Measurements from ENCODE around the gene CLCNKA.

The CLCNKA gene

DNA sequence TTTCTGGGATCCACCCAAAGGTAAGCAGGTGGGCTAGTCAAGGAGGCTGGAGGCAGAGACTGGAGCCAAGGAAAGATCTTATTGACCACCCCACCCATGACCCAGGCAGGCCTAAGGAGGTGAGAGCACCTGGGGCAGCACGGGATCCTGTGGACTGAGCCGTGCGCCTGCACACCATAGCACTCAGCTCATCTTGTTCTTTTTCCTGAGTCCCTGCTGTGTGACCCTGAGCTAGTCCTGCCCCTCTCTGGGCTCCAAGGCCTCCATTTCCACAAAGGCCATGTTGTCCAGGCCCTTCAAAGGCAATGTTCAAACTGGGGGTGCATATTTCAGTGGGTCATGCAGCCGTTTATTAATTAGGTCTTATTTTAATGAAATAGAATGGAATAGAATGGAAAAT is 44.4 kb downstream of the CLCNKA start:
- no peak for DNase-seq

DNA sequence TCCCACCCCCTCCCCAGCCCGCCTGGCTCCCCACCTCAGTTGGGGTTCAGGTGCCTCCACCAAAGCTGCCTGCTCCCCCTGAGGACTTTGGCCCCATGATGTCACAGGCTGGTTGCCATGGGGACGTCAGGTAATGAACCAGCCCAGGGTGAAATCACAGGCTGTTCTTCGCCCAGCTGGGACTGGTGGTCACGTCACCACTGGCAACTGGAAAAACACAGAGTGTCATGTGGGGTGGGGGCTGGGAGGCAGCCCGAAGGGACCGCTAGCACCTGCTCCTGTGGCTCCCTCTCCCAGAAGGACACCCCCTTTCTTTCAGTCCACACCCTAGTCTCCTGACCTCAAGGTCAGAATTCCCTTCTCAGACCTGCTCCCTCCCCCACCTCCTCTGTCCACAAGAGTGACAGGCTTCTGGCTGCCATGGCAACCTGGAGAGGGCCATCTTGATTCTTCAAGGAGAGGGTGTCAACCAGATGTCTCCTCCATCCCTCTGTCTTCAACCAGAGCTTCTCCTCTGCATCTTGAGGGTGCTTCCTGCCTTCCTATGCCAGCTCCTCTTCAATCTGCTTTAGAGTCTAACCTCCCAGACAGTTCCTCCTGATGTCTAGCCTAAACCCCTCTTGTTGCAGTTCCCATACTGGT is 45.4 kb downstream of the CLCNKA start:
- no peak for DNase-seq

DNA sequence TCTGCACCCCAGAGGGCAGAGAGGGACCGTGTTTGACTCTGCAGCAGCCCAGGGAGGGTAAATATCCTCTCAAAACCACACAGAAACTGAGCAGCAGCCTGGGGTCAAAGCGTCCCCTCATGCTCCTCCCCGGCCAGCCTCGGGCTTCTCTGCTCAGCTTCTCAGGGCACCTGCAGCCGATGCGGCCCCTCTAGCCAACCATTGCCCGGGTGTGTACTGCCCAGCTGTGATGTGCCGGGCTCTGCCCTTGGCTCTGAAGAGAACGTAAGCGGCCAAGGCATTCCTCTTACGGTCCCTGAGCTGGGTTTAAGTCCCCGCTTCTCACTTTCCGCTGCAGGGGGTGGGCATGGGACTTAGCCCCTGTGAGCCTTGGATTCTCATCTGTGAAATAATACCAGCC is 46.1 kb downstream of the CLCNKA start:
- no peak for DNase-seq

DNA sequence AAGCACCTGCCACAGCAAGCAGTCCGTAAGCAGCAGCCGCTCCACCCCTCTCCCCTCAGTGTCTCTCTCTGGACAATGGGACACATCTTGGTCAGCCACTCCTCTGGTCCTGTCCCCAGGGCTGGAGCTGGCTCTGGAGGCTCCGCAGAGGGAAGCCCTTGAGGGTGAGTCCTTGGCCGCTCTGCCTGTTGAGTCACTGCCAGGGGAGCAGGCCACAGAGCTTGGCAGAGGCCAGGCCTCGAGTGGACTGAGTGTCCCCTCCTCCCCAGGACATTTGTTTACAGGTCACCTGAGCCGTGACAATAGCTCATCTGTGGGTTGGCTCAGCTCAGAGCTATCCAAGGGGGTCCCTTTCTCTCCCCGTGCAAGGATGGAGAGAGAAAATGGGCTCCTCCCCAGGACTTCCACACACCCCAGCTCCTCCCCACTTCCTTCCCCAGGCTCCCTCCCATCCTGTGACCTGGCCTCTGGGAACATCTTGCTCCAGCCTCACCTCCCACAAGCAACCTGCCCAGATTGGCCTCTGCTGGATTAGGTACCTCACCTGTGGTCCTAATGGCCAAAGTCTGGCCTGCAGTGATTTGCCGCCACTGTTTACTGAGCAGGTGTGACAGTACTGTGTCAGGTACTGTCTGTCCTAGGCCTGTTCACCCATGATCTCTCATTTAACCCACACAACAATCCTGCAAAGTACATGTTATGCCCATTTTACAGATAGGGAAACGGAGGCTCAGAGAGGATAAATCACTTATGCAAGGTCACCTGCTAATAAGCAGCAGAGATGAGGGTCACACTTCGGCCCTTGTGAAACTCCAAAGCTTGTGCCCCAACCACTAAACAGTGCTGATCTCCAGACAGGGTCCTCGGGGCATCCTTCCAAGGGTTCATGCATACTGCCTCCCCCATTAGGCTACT is 46.8 kb downstream of the CLCNKA start:
- DNase-seq: no peak

DNA sequence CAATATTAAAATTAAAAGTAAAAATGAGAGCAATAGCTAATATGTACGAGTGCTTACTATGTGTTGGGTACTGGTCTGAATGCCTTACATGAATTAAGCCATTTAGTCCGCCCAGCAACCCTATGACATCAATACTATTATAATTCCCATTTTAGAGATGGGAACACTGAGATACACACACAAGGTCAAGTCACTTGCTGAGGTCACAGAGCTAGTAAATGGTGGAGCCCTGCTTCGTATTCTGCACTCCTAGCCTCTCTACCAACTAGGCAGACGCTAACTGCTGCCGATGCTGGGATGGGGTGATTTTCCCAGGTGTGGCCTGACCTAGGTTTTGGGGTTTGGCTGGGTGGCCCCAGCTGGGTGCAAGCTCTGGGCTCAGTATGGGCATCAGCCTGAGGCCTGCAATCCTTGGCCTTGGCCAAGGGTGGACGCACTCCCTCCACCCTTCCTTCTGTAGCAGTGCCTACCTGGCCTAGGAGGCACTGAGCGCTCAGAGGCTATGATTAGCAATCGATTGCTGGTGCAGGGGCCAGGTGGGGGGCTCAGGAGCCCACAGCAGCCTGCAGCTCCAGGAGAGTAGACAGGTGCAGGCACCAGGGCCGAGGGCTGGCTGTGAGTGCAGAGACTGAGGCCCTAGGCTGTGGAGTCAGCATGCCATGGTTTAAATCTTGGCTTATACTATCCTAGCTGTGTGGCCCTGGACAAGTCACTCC is 49.0 kb downstream of the CLCNKA start:
- DNase-seq: no peak

DNA sequence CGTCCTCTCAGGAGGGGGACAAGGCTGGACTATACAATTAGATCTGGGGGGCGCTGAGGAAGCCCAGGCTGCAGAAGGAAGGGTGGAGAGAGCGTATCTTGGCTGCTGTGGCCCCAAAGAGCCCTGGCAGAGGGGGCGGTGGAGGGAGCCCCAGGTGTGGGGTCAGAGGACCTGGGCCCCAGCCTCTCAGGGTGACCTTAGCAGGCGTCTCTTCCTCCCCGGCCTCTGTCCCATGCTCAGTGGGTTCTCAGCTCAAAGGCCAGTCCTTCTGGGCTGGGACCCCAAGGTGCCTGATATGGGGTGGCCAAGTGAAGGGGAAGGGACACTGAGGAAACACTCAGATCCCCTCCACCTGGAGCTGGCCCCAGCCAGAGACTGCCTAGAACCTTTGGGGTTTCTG is 49.8 kb downstream of the CLCNKA start:
- DNase-seq: no peak

DNA sequence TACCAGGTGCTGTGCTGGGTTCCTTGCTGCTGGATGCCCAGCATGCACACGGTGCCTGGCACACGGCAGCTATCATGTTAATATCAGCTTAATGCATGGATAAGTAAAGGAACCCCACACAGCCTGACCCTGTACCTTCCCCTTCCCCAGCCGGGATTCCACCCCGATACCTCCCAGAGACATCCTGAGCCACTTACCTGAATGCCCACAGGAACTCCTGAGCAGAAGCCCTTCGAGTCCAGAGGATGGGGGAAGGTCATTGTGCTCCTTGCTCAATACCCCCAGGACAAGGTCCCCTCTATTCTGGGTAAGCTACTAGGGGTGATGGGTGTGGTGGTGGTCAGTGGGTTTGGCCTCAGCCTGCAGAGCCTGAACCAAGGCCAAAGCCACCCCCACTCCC is 50.3 kb downstream of the CLCNKA start:
- DNase-seq: no peak

DNA sequence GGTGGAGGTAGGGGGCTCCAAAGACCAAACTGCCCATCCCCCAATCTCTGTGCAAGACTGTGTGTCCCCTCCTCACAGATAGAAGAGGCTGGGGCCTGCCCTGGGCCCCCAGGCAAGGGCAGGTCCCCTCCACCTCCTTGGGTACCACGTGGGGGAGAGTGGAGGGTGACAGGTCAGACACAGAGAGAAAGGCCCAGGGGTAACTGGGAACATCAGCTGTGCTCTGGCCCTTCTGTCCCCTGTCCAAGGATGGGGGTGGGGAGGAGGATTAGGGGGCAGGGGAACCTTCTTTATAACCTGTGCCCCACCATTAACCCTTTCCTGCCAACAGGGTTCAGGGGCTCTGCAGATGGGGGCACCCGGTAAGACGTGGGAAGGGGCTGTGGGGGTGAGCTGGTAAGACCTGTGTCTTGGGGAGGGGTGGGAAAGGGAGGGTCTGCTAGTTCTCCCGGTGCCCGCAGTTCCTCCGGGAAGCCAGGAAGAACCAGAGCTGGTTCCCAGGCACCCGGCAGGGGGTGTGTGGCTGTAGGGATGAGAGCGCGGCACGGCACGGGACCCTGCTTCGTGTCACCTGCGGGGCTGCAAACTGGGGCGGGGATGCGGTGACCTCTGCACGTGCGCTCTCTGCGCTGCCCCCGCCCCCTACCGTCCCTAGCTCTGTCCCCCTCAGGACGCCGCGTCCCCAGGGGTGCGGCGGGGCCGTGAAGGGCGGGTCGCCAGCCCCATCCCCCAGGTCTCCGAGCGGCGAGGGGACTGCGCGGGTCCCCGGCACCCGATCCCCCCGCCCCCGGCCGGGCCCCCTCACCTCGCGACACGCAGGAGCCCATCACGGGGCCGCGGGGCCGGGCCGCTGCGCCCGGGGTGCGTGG is 51.0 kb downstream of the CLCNKA start:
- DNase-seq: no peak

DNA sequence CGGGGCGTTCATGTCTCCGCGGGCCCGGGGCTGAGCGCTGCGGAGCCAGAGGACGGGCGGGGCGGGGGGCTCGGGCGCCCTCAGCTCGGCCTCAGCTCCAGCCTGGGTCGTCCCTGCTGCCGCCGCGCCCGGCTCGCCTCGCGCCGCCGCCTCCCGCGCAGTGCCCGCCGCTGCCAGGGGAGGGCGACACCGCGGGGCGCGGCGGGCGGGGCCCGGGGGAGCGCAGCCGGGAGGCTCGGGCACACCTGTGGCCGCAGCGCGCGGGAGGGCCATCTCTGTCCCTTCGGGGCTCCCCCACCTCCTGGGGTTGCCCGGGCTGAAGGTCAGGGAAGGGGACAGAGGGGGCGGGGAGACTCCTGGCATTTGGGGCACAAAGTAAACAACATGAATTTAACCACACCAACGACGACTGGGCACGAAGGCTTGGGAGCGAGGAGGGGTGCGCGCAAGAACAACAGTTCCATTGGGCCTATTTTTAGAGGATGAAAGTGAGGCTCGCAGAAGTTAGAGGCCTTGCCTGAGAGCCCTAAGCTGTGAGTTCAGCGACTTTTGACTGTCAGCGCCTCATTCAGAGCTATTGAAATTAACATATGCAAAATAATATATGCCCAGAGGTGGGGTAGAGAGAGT is 51.8 kb downstream of the CLCNKA start, which contains the start of gene FAM131C:
Gene FAM131C, minus strand, starts transcription at position 162 of the 630 bp plus-strand sequence. CDS start 209 bp downstream, outside the sequence.
- DNase-seq: peak; percentile 16

DNA sequence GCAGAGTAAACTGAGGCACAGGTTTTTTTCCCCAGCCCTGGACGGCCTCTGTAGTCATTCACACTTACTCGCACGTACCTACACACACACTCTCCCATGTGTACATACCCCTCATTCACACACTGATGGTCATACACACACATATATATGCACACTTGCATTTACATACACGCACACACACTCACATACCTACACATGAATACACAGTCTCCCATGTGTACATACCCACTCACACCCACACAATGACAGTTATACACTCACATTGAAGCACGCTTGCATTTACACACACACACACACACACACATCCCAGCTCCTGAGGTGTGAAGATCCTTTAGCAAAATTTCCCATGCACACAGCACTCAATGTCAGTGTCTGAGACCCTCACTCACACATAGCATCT is 52.4 kb downstream of the CLCNKA start:
- DNase-seq: no peak

DNA sequence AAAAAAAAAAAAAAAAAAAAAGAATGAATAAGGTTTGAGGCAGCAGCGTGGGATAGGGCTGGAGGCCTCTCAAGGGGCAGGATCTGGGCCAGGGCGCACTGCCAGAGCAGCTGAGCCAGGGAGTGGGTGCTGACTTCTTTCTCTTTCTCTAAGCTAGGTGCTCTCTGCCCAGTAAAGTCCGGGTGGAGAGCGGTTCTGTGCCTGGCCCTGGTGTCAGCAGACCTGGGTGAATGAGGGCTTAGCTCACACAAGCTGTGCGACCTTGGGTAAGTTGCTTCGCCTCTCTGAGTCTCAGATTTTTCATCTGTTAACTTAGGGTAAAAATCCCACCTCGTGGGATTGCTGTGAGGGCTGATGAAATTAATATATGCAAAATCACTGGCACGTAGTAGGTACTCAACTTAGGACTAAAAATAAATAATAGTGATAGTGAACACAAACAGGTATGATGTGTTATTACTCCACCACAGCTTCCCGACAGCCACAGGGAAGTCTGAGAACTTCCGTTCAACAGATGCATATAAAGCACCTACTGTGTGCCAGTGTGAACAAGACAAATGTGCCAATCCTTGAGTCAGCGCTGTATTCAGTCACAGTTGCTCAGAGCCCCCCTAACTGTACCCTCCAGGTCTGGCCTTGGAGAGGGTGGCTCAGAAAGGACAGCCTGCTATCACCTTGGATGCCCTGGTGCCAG is 53.6 kb downstream of the CLCNKA start:
- DNase-seq: no peak

DNA sequence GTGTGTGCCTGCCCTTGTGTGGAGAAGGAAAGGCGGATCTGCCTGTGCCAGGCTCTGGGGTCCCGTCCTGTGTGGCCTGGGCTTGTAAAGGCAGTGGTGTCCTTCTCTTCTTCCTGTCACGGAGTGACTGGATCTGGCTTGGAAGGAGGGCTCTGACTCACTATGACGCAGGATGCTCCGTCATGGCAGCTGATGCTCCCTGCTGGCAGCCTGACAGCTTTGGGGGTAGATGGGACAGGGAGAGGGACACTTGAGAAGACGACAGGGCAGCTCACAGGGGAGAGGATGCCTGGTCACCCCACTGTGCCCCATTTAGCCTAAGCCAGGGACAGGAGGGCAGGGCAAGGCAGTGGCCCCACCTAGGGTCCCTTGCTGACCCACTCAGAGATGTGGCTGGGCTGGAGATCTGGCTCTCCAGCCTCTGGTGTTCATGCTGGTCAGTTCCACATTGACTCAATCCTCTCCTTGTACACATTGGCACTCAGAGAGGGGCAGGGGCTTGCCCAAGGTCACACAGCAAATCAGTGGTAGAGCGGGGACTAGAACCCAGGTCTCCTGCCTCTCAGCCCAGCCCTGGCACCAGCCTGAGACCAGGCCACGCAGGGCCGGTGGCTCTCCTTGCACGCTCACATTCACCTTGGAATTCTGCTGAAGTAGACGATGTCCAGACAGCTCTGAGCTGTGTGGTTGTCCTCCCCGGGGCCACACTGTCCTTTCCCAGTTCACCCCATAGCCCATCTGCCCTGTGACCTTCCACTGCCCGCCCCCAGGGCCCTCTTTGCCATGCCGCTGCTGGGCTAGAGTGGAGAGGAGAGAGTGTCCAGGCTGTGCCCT is 54.4 kb downstream of the CLCNKA start:
- DNase-seq: no peak

DNA sequence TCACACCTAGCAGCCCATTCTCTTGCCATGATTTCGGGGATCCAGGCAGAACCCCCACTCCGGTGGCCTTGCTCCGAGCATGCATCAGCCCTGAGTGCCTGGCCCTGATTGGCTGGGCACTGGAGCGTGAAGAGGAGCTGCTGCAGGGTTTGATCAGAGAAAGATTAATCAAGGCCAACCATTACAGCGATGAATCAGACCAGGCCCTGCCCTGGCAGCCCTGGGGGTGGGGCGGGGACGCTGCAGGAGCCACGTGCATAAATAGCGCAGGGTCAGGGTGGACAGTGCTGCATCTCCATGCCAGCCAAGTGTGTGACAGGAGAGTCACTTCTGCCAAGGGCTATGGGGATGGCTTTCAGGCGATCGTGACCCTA is 55.0 kb downstream of the CLCNKA start:
- no peak for DNase-seq

DNA sequence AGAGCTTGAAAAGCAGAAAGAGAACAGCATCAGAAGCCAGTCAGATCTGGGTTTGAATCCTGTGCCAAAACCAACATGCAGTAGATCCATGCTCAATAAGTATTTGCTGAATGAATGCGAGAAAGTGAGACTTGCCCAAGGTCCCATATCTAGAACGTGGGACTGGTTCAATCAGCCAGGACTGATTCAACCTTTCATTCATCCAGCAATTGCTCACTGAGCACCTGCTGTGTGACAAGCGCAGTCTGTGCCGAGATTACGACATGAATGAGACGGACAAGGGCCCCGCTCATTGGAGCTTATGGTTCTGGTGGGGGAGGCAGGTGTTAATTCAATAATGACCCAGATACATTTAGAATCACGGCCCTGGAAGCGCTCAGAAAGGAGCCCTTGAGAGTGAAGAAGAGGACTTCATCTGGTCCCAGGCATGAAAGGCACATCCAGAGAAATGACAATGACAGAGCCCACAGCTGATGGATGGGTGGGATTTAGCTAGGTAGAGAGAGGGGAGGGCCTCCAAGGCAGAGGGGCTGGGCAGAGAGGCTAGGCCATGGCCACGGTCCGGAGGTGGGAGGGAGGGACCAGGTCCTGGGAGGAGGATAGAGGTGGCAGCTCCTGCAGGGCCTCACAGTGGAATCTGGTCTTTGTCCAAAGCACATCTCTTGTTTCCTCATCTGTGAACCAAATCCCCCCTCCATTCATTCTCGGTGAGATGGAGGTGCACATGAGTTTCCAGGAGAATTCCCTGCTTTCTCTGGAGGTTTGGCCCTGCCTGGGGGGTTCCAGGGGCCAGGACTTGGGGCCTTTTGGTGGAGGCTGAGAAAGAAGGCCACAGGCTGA is 55.8 kb downstream of the CLCNKA start:
- DNase-seq: no peak

DNA sequence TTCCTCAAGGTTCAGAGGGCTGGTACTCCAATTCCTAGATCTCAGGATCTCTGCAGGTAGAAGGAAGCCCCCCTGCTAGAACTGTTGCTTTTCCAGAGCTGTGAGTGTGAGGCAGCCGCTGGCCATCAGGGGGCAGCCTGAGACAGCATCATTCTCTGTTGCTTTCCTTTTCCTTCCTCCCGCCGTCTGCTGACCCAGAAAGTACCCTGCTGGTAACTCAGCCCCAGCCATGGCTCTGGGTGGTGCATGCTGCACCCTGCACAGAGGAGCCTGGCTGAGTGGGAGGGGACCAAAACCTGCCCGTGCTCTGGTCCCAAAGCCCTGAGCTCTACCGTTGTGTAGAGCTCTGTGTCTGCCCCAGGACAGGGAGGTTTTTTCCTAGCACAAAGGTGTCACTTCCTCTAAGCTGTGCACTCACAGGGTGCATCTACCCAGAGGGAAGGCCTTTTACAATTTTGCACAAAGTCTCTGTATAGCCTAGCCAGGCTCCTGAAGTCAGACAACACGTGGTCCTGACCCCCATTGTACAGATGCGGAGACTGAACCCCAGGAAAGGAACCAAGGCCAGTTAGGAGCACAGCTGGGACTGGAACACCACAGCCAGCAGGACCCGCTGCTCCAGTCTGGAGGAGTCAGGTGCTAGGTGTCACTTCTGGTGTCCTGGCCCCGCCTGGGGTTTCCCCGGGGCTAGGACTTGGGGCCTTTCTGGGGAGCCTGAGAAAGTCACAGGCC is 57.3 kb downstream of the CLCNKA start:
- peak; percentile 65 for DNase-seq

DNA sequence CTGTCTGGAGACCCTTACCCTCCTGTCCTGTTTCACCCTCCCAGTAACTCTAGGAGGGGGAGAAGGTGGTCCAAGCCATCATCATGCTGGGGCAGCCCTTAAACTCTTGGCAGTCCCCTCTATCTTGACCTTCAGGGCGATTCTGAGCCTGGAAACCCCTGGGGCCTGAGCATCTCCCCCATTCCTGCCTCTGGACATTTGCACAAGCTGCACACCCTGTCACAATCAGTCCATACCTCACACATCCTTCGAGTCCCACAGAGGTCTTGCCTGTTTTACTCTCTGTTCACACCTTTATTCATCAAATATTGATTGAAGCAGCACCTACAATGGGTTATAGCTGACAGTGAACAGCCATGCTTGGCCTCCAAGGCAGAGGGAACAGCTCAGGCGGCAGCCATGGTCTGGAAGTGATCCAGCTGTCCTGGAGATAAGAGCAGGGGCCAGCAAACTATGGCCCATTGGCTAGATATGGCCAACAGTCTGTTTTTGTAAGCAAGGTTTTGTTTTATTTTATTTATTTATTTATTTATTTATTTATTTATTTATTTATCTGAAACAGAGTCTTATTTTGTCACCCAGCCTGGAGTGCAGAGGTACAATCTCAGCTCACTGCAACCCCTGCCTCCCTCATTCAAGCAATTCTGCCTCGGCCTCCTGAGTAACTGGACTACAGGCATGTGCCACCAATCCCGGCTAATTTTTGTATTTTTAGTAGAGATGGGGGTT is 58.8 kb downstream of the CLCNKA start:
- no peak for DNase-seq

DNA sequence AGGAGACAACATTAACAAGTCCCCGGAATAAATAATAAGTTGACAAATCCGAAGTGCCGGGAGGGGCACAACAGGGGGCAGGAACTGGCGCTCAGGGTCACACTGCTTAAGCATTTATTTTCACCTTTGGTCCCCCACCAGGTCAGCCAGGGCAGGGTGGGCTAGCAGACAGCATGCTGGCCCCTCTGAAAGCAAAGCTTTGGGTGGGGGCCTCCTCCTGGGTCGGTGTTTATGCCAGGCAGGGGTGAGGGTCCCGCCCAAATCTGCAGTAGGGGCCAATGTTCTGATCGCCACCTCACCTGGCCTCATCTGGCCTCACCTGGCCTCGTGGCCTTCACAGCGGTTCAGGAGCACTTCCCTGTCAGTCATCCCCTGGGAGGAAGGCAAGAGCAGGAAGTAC is 59.8 kb downstream of the CLCNKA start:
- no peak for DNase-seq
